ENCODE data around the gene TSHZ1.

TSHZ1 gene

DNA sequence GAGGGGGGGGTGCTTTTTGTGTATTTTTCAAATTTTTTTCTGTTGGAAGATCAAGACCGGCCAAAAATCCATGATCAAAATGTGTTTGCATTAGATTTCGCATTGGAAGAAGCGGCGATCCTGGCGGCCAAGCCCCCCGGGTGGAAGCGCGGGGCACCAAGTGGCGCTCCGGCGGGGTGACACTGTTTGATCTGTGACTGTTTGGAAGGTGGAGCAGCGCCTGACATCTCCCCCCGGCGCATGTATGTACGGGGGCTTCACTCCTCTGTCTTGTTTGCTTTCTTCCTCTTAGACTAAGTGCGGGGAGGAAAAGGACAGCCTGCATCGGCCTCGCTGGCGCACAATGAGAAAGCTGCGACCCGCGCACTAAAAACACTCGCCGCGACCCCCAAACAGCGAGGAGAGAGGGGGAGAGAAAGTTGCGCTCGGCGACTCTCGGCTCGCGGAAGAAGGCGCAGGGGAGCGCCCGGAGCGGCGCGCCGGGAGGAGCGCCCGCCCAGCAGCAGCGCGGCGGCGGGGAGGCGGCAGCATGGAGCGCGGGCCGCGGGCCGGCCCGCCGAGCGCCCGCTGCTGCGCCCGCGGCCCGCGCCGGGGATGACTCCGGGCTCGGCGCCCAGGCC, 515 bp downstream of the TSHZ1 start:
- TF ChIP-seq, protein P1, sequence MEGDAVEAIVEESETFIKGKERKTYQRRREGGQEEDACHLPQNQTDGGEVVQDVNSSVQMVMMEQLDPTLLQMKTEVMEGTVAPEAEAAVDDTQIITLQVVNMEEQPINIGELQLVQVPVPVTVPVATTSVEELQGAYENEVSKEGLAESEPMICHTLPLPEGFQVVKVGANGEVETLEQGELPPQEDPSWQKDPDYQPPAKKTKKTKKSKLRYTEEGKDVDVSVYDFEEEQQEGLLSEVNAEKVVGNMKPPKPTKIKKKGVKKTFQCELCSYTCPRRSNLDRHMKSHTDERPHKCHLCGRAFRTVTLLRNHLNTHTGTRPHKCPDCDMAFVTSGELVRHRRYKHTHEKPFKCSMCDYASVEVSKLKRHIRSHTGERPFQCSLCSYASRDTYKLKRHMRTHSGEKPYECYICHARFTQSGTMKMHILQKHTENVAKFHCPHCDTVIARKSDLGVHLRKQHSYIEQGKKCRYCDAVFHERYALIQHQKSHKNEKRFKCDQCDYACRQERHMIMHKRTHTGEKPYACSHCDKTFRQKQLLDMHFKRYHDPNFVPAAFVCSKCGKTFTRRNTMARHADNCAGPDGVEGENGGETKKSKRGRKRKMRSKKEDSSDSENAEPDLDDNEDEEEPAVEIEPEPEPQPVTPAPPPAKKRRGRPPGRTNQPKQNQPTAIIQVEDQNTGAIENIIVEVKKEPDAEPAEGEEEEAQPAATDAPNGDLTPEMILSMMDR (IDR thresholded peaks at IDR 0.05; ENCODE audit: low read depth, low read length) = no peak
- DNase-seq (ENCODE audit: low read depth in 2 of 2) = peak in 1 of 2 donors; percentile 34
- H3K4me3 ChIP-seq (replicated peaks in 1 of 2; ENCODE audit: low read depth in 2 of 2, low read length in 2 of 2) = peak overlapping the region; percentile 83 to 85

DNA sequence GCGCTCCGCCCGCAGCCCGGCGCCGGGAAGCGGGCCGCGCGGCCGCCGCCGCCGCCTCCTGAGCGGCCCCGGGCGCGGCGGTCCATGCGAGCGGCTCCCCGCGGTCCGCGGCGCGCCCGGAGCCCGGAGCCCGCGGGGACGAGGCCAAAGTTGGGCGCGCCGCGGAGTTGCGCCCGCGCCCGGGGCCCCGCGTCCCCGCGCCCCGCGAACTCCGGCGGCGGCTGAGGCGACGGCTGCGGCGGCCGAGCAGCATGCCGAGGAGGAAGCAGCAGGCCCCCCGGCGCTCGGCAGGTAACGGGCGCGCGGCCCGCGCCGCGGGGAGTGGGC, 992 bp downstream of the TSHZ1 start:
- TF ChIP-seq, protein P1 (IDR thresholded peaks at IDR 0.05; ENCODE audit: low read depth, low read length) = no peak
- no peak for DNase-seq (ENCODE audit: low read depth in 2 of 2)
- H3K4me3 ChIP-seq (replicated peaks in 1 of 2; ENCODE audit: low read depth in 2 of 2, low read length in 2 of 2) = peak overlapping the region; percentile 64 to 85

DNA sequence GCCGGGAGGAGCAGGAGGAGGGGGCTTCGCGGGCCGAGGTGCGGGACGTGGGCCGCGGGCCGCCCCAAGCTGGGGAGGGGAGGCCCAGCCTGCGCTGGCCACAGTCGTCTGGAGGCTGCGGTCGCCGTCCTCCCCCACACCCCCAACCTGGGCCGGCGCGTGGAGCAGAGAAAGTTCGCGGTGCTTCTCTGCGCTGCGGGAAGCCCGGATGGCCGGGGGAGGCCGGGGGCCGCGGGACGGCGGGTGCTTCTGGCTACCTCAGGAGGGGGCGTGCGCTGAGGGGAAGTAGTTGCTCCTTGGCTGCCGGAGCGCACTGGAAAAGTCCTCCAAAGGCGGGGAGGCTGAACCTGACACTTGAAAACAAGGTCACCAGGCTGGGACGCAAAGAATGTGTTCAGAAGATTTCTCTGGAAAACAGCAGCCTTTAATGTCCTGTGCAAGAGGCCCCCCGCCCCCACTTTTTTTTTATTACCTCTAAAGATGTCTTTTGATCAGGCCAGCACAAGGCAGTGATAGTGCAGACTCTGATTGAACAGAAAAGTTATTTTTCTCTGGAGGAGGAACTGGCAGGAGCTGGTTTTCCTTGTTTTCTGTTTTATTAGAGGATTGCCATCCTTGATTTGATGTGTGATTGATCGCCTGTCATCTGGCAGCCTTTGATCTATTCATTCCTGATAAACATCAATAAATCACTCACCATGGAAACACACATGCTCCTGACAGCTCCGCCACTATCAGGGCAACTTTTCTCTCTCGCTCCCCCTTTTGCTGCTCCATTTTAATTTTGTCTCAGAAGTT, 1.6 kb downstream of the TSHZ1 start:
- peak; percentile 36 to 49 for DNase-seq (ENCODE audit: low read depth in 2 of 2)
- H3K4me3 ChIP-seq (replicated peaks in 1 of 2; ENCODE audit: low read depth in 2 of 2, low read length in 2 of 2) = peak overlapping the region; percentile 64 to 85
- TF ChIP-seq, protein P1 (IDR thresholded peaks at IDR 0.05; ENCODE audit: low read depth, low read length) = no peak

DNA sequence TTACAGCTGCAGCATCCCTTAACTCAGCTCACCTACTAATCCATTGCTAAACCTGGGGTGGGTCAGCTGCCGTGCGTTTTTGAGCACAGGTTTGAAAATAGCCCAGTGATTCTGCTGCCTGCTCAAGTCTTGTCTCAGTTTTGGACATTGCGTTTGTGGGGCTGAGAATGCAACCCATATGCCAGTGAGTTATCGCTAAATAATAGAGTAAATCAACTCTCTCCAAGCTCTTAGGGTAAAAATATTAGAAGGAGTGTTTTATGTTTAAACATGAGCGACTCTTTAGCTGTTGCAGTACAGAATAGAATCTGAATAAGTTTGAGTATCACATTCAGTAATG, 2.1 kb downstream of the TSHZ1 start:
- DNase-seq (ENCODE audit: low read depth in 2 of 2) = no peak
- TF ChIP-seq, protein P1 (IDR thresholded peaks at IDR 0.05; ENCODE audit: low read depth, low read length) = no peak
- H3K4me3 ChIP-seq (replicated peaks in 1 of 2; ENCODE audit: low read depth in 2 of 2, low read length in 2 of 2) = peak overlapping the region; percentile 64 to 85

DNA sequence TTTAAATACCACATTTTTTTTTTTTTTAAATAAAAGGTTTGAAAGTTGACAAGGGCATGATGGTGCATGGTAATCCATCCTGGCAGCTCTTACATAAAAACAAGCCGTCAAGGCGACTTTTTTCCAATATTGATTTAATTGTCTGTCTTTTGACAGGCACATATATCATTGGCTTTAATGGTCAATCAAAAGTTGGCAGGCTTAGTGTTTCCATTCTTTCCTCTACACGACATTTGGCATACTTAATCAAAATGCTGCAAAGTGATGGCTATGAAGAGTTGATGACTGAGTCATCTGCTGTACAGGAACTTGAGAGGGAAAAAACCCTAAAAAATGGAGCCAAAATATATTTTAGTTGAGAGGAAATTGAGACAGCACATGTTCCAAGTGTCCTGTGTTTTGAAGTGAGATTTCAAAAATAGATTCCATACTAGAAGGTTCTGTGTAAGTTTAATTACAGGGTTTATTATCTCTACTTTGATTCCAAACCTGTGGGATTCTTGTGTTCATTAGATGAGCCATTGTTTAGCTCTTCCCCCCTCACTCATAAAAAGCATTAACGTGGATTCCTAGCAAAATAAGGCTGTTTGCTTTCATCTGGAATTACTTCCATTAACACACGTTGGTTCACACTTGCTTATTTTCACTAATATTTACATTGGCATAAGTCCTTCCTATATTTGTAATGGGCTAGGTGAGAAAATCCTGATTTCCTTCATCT, 3.2 kb downstream of the TSHZ1 start:
- peak; percentile 31 to 32 for DNase-seq (ENCODE audit: low read depth in 2 of 2)
- no peak overlapping the region for H3K4me3 ChIP-seq (replicated peaks in 1 of 2; ENCODE audit: low read depth in 2 of 2, low read length in 2 of 2)
- TF ChIP-seq, protein P1 (IDR thresholded peaks at IDR 0.05; ENCODE audit: low read depth, low read length) = no peak

DNA sequence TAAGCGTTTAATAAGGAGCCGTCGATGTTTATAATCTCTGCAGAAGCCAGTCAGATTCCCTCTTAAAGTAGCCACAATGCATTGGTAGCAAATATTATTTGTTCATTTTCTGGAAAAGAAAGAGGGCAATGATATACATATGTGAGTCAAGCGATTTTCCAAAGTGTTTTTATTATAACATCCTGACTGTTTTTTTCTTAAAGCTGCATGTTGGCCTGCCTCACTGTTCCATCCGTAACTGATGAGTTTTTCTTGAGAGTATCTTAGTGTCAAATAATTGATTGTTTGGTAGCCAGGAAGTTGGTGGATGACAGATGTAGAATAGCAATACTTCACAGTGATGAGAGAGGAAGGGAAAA, 3.7 kb downstream of the TSHZ1 start:
- no peak for DNase-seq (ENCODE audit: low read depth in 2 of 2)
- TF ChIP-seq, protein P1 (IDR thresholded peaks at IDR 0.05; ENCODE audit: low read depth, low read length) = no peak
- H3K4me3 ChIP-seq (replicated peaks in 1 of 2; ENCODE audit: low read depth in 2 of 2, low read length in 2 of 2) = no peak overlapping the region
